HL-60/S4 treated with phorbol 12-myristate 13-acetate at 8.2 ng/mL for 4 days and 3 days (cell line): Measurements from ENCODE around the gene IL4I1.

Experiments used
- in situ Hi-C: fragments of 300-500 bp; cut with MboI; formaldehyde crosslinking; loops from 2 replicates; pipeline ENCODE4 v1.15.0; 2022; ENCODE audit warnings: low sequenced_read_pairs

The IL4I1 gene

GRCh38 chr19:49881186-49881585 is 15.5 kb downstream of the IL4I1 start:
- in situ Hi-C loops = no loop called here

- in situ Hi-C loops = no loop called here
Measured at GRCh38 chr19:49880162-49880869, 16.4 kb downstream of the IL4I1 start.

- in situ Hi-C loops = no loop called here
Measured at GRCh38 chr19:49879243-49879963, 17.3 kb downstream of the IL4I1 start.

- in situ Hi-C loops = no loop called here
Measured at GRCh38 chr19:49878744-49879070, 18.0 kb downstream of the IL4I1 start.

GRCh38 chr19:49877879-49878743 is 18.6 kb downstream of the IL4I1 start:
- in situ Hi-C loops = no loop called here

- in situ Hi-C loops = no loop called here
Measured at GRCh38 chr19:49877020-49877878, 19.4 kb downstream of the IL4I1 start, which contains the start of the genes AKT1S1 and TBC1D17. TSS of gene AKT1S1 (minus strand) at chr19:49877355. CDS start at chr19:49873295, 4,060 bp downstream. TSS of gene TBC1D17 (plus strand) at chr19:49877702. CDS start at chr19:49877724, 22 bp downstream.

GRCh38 chr19:49876422-49877019 is 20.2 kb downstream of the IL4I1 start:
- in situ Hi-C loops = no loop called here

GRCh38 chr19:49875857-49876421 is 20.7 kb downstream of the IL4I1 start:
- in situ Hi-C loops = no loop called here

GRCh38 chr19:49875177-49875576 is 21.5 kb downstream of the IL4I1 start:
- in situ Hi-C loops = no loop called here

GRCh38 chr19:49874503-49875157 is 22.1 kb downstream of the IL4I1 start:
- in situ Hi-C loops = no loop called here

- in situ Hi-C loops = no loop called here
Measured at GRCh38 chr19:49873834-49874233, 22.9 kb downstream of the IL4I1 start.

GRCh38 chr19:49873129-49873521 is 23.6 kb downstream of the IL4I1 start:
- in situ Hi-C loops = no loop called here

GRCh38 chr19:49872245-49873128 is 24.2 kb downstream of the IL4I1 start:
- in situ Hi-C loops = no loop called here

GRCh38 chr19:49871349-49871985 is 25.2 kb downstream of the IL4I1 start:
- in situ Hi-C loops = no loop called here

GRCh38 chr19:49870309-49870901 is 26.3 kb downstream of the IL4I1 start:
- in situ Hi-C loops = no loop called here

GRCh38 chr19:49869484-49870308 is 27.0 kb downstream of the IL4I1 start:
- in situ Hi-C loops = no loop called here
